D721Med (cell line): ENCODE measurements around the gene SMIM36.
"Not testable (repeated sequence)": the region's sequence is repeated elsewhere in the genome, so short reads cannot be mapped to it uniquely, and the experiment has no call there.

Experiments
- DNase-seq: peaks from one replicate; pipeline ENCODE4 v3.0.0; 2011; ENCODE audit warnings: low spot score; ENCODE audit not compliant: insufficient read length
- FAIRE-seq: peaks from 2 replicates; lab custom pipeline; 2011; peaks lifted over from hg19 to GRCh38; lab: Jason Lieb, UNC
- CTCF ChIP-seq: IDR thresholded peaks from 2 replicates; pipeline ENCODE4 v1.5.1; 2012; ENCODE audit warnings: mild to moderate bottlenecking, control low read depth; ENCODE audit not compliant: insufficient read depth; ENCODE audit errors: missing control alignments

SMIM36 gene

GRCh38 chr17:55448681-55449080, 62.6 kb downstream of the SMIM36 start:
- TF ChIP-seq CTCF: no peak

GRCh38 chr17:55446581-55447205, 64.6 kb downstream of the SMIM36 start:
- DNase-seq: no peak
- FAIRE-seq: no peak
- TF ChIP-seq CTCF: no peak

More at GRCh38 chr17:55448681-55449080, 62.6 kb downstream of the SMIM36 start:
- DNase-seq (no peak), FAIRE-seq (no peak)

- not testable (repeated sequence) for FAIRE-seq, DNase-seq
These were observed 65.2 kb downstream of the SMIM36 start for GRCh38 chr17:55446004-55446403.

GRCh38 chr17:55444471-55445441, 66.5 kb downstream of the SMIM36 start:
- DNase-seq (no peak), FAIRE-seq (no peak)
- no peak for TF ChIP-seq CTCF

- no peak for TF ChIP-seq CTCF
- DNase-seq (no peak), FAIRE-seq (no peak)
These were observed 67.3 kb downstream of the SMIM36 start for GRCh38 chr17:55443904-55444303.

- TF ChIP-seq CTCF: no peak
- DNase-seq: no peak
- no peak for FAIRE-seq
These were observed 68.1 kb downstream of the SMIM36 start for GRCh38 chr17:55442953-55443683.

- no peak for TF ChIP-seq CTCF
- DNase-seq (no peak), FAIRE-seq (no peak)
These were observed 68.8 kb downstream of the SMIM36 start for GRCh38 chr17:55442462-55442861.
